KMS-11 (cell line): ENCODE results near the gene INTS14.

Source experiments
- H2AFZ ChIP-seq: fragments of 200-600 bp; sonication (generic); 2 replicates; pipeline ENCODE4 v1.6.1; 2016; ENCODE audit warnings: antibody characterized with exemption, mixed run types, low read depth
- H3K27ac ChIP-seq: fragments of 200-600 bp; sonication (generic); 2 replicates; pipeline ENCODE4 v1.6.1; 2016; ENCODE audit warnings: mild to moderate bottlenecking, mixed run types
- H3K27me3 ChIP-seq: fragments of 200-600 bp; sonication (generic); 2 replicates; pipeline ENCODE4 v1.6.1; 2017; ENCODE audit warnings: mild to moderate bottlenecking, low read depth, mixed run types, moderate library complexity; ENCODE audit not compliant: insufficient read depth
- H3K36me3 ChIP-seq: fragments of 200-600 bp; sonication (generic); 2 replicates; pipeline ENCODE4 v1.6.1; 2017; ENCODE audit warnings: mild to moderate bottlenecking, mixed run types; ENCODE audit not compliant: insufficient read depth
- H3K4me1 ChIP-seq: fragments of 200-600 bp; sonication (generic); 2 replicates; pipeline ENCODE4 v1.6.1; 2016; ENCODE audit warnings: mild to moderate bottlenecking, low read depth, mixed run types; ENCODE audit not compliant: poor library complexity, severe bottlenecking
- H3K4me2 ChIP-seq: fragments of 200-600 bp; sonication (generic); 2 replicates; pipeline ENCODE4 v1.7.0; 2016; ENCODE audit warnings: mild to moderate bottlenecking, mixed run types
- H3K4me3 ChIP-seq: fragments of 200-600 bp; sonication (generic); IDR thresholded peaks from 2 replicates; pipeline ENCODE4 v1.6.1; 2017; ENCODE audit warnings: low read depth, low read length, mixed read lengths; ENCODE audit not compliant: insufficient read depth
- H3K79me2 ChIP-seq: fragments of 200-600 bp; sonication (generic); 2 replicates; pipeline ENCODE4 v1.6.1; 2016; ENCODE audit warnings: low read depth, mixed run types; ENCODE audit not compliant: insufficient read depth
- H3K9ac ChIP-seq: fragments of 200-600 bp; sonication (generic); 2 replicates; pipeline ENCODE4 v1.6.1; 2016; ENCODE audit warnings: mild to moderate bottlenecking, mixed run types
- H4K20me1 ChIP-seq: fragments of 200-600 bp; sonication (generic); 2 replicates; pipeline ENCODE4 v1.6.1; 2016; ENCODE audit warnings: mild to moderate bottlenecking, mixed run types; ENCODE audit not compliant: insufficient read depth
- TF ChIP-seq, protein P1 (sequence below): fragments of 200-600 bp; sonication (generic); conservative IDR thresholded peaks from 2 replicates; pipeline ENCODE4 v1.6.1; 2017; ENCODE audit warnings: low read depth, mild to moderate bottlenecking, antibody characterized with exemption, low read length, moderate library complexity, mixed read lengths

Gene INTS14

DNA sequence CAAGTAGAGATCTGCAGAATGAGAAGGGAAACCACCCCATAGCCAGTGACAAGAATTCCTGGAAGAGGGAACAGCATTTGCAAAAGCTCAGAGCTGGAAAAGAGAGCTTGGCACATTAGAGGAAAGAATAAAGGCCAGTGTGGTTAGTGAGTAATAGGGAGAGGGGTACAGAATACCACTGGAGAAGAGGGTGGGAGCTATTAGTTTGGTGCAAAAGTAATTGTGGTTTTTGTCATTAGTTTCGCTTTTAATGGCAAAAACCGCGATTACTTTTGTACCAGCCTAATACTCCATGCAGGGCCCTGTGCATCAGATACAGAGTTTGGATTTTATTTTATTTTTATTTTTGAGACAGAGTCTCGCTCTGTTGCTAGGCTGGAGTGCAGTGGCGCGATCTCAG is 20.6 kb upstream of the INTS14 start:
- peak overlapping the region; percentile 64 for H3K4me2 ChIP-seq
- no peak overlapping the region for H3K4me3 ChIP-seq
- H3K4me1 ChIP-seq, result peaks cover 76% of the 10 kb centered on the region
- no peaks in the 10 kb centered on the region for H3K36me3 ChIP-seq
- H3K27ac ChIP-seq, result peak overlapping the region; percentile 0; the same call in 1 of the 2 replicates
- TF ChIP-seq, protein P1, sequence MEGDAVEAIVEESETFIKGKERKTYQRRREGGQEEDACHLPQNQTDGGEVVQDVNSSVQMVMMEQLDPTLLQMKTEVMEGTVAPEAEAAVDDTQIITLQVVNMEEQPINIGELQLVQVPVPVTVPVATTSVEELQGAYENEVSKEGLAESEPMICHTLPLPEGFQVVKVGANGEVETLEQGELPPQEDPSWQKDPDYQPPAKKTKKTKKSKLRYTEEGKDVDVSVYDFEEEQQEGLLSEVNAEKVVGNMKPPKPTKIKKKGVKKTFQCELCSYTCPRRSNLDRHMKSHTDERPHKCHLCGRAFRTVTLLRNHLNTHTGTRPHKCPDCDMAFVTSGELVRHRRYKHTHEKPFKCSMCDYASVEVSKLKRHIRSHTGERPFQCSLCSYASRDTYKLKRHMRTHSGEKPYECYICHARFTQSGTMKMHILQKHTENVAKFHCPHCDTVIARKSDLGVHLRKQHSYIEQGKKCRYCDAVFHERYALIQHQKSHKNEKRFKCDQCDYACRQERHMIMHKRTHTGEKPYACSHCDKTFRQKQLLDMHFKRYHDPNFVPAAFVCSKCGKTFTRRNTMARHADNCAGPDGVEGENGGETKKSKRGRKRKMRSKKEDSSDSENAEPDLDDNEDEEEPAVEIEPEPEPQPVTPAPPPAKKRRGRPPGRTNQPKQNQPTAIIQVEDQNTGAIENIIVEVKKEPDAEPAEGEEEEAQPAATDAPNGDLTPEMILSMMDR, result no peak
- no peak overlapping the region for H2AFZ ChIP-seq
- no peaks in the 10 kb centered on the region for H3K79me2 ChIP-seq
- H4K20me1 ChIP-seq, result no peaks in the 10 kb centered on the region
- H3K27me3 ChIP-seq, result no peaks in the 10 kb centered on the region
- H3K9ac ChIP-seq, result no peak overlapping the region

DNA sequence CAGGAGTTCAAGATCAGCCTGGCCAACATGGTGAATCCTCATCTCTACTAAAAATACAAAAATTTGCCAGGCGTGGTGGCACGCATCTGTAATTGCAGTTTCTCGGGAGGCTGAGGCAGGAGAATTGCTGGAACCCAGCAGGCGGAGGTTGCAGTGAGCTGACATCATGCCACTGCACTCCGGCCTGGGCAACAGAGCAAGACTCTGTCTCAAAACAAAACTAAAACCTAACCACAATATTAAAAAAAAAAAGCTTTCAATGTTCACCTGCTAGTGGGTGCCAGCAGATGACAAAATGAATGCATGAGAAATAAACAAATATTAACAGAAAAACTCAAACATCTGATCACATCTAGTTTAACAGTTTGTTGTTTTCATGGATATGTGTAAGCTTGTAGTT is 19.8 kb upstream of the INTS14 start:
- H3K4me1 ChIP-seq, result peaks cover 77% of the 10 kb centered on the region
- H3K9ac ChIP-seq, result no peak overlapping the region
- TF ChIP-seq, protein P1, result no peak
- H3K27me3 ChIP-seq, result no peaks in the 10 kb centered on the region
- no peaks in the 10 kb centered on the region for H3K36me3 ChIP-seq
- H3K79me2 ChIP-seq, result no peaks in the 10 kb centered on the region
- H3K4me3 ChIP-seq, result no peak overlapping the region
- peak overlapping the region; percentile 64 for H3K4me2 ChIP-seq
- no peak overlapping the region for H2AFZ ChIP-seq
- H4K20me1 ChIP-seq, result no peaks in the 10 kb centered on the region
- H3K27ac ChIP-seq, result peak overlapping the region; percentile 0; the same call in 1 of the 2 replicates

DNA sequence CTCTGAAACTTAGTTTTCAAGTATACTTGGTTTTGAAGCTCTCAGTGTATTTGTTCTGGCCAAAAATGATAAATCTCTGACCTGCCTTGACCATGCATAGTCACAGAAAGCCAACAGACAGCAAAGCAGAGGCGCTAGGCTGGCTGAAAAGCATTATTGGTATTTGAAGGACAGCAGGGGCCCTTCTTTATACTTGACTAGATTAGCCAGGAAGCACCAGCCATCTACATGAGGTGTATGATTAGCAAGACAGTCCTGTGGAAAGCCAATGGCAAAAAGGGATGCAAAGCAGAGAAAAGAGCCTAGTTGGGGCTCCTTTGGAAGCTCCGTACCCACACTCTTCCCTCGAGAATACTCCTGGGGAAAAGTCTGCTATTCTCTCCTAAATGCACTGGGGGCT is 18.6 kb upstream of the INTS14 start:
- H3K36me3 ChIP-seq, result no peaks in the 10 kb centered on the region
- H3K4me1 ChIP-seq, result peaks cover 69% of the 10 kb centered on the region
- no peaks in the 10 kb centered on the region for H3K27me3 ChIP-seq
- H3K4me3 ChIP-seq, result no peak overlapping the region
- H2AFZ ChIP-seq, result no peak overlapping the region
- H3K4me2 ChIP-seq, result no peak overlapping the region
- TF ChIP-seq, protein P1, result no peak
- no peaks in the 10 kb centered on the region for H4K20me1 ChIP-seq
- H3K9ac ChIP-seq, result no peak overlapping the region
- no peak overlapping the region for H3K27ac ChIP-seq
- no peaks in the 10 kb centered on the region for H3K79me2 ChIP-seq

DNA sequence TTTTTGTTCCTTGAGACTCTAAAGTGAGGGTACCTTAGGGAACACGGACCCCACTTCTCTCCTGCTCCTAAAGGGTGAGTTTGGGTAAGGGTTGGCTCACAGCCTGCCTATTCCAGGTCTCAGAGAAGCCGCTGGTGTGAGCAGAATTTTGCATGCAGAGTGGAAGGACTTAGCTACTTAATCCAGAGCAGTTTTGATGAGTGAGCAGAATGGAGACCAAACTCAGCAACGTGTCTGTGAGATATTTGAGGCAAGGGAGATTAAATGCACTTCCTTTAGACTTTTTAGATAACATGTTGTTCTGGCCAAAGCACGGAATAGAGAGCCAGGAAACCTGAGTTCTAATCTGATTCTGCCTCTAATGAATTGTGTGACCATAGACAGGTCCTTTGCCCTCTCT is 15.9 kb upstream of the INTS14 start:
- TF ChIP-seq, protein P1, result no peak
- Histone ChIP-seq H4K20me1 (no peaks in the 10 kb centered on the region), H2AFZ (no peak overlapping the region), H3K4me3 (no peak overlapping the region), H3K27me3 (no peaks in the 10 kb centered on the region), H3K36me3 (no peaks in the 10 kb centered on the region), H3K79me2 (no peaks in the 10 kb centered on the region), H3K27ac (no peak overlapping the region), H3K9ac (no peak overlapping the region), H3K4me1 (peaks cover 42% of the 10 kb centered on the region), H3K4me2 (peak overlapping the region; percentile 18; the same call in 1 of the 2 replicates)
